Smooth muscle cell (in vitro differentiated cells): ENCODE measurements around the gene CYFIP2. TPM values are rescaled to one million over a fixed set of nuclear protein-coding genes. Genes with fewer than 3 reads are reported as not detected.

Experiments used
- DNase-seq: peaks from one replicate; lab custom pipeline; 2025; ENCODE audit not compliant: unreplicated experiment; lab: John Stamatoyannopoulos, UW
- H2AFZ ChIP-seq: fragments of 200-600 bp; sonication (generic); 2 replicates; pipeline ENCODE4 v1.6.0; 2016; ENCODE audit warnings: antibody characterized with exemption, low read depth, mild to moderate bottlenecking
- H3F3A ChIP-seq: fragments of 200-600 bp; sonication (generic); 2 replicates; pipeline ENCODE4 v1.6.0; 2017; ENCODE audit warnings: antibody characterized with exemption, low read depth
- H3K27ac ChIP-seq: fragments of 200-600 bp; sonication (generic); 2 replicates; pipeline ENCODE4 v1.5.1; 2016; ENCODE audit warnings: low read depth, mild to moderate bottlenecking
- H3K27me3 ChIP-seq: fragments of 200-600 bp; sonication (generic); 2 replicates; pipeline ENCODE4 v1.6.1; 2016; ENCODE audit warnings: low read depth, mild to moderate bottlenecking
- H3K36me3 ChIP-seq: fragments of 200-600 bp; sonication (generic); 2 replicates; pipeline ENCODE4 v1.5.1; 2016; ENCODE audit warnings: low read depth
- H3K4me1 ChIP-seq: fragments of 200-600 bp; sonication (generic); 2 replicates; pipeline ENCODE4 v1.5.1; 2016; ENCODE audit warnings: low read depth
- H3K4me2 ChIP-seq: fragments of 200-600 bp; sonication (generic); 2 replicates; pipeline ENCODE4 v1.6.0; 2016; ENCODE audit warnings: mild to moderate bottlenecking
- H3K4me3 ChIP-seq: fragments of 200-600 bp; sonication (generic); 2 replicates; pipeline ENCODE4 v1.5.1; 2016; ENCODE audit warnings: mild to moderate bottlenecking
- H3K79me2 ChIP-seq: fragments of 200-600 bp; sonication (generic); 2 replicates; pipeline ENCODE4 v1.6.0; 2016; ENCODE audit warnings: low read depth, mild to moderate bottlenecking
- H3K9ac ChIP-seq: fragments of 200-600 bp; sonication (generic); 2 replicates; pipeline ENCODE4 v1.6.0; 2016; ENCODE audit warnings: low read depth
- H3K9me3 ChIP-seq: fragments of 200-600 bp; sonication (generic); replicated peaks from 2 replicates; pipeline ENCODE4 v1.5.1; 2016; ENCODE audit warnings: low read depth
- H4K20me1 ChIP-seq: fragments of 200-600 bp; sonication (generic); 2 replicates; pipeline ENCODE4 v1.6.0; 2016; ENCODE audit warnings: low read depth
- CTCF ChIP-seq: fragments of 200-600 bp; sonication (generic); IDR thresholded peaks from 2 replicates; pipeline ENCODE4 v1.5.1; 2017; ENCODE audit warnings: borderline replicate concordance, mild to moderate bottlenecking, antibody characterized with exemption; ENCODE audit not compliant: insufficient read depth, poor library complexity, severe bottlenecking
- WGBS: methylation state at CpG from one replicate; pipeline ENCODE4 v1.1.7; 2016; ENCODE audit warnings: low lambda C conversion rate; 5-methylcytosine and 5-hydroxymethylcytosine counted together
- polyA plus RNA-seq: library from polyadenylated mRNA; unstranded; fragments of >200 nt; fragmentation: Nextera tagmentation; extraction: Ambion mirVana; gene quantifications from 2 replicates; pipeline ENCODE4 v1.2.1, GENCODE V29; 2016
- total RNA-seq: library from RNA; depleted of rRNA; stranded (reverse); fragments of >200 nt; gene quantifications from 2 replicates; pipeline ENCODE4 v1.2.3, GENCODE V29; 2014

The CYFIP2 gene
- total and polyA plus RNA-seq, 2 experiments from 2014 or later, result 11.4 to 17.8 TPM

GRCh38 chr5:157370967-157371366 is 105.0 kb downstream of the CYFIP2 start:
- peak overlapping the region; percentile 90 for H3K27ac ChIP-seq
- DNase-seq, result no peak
- H3K9ac ChIP-seq, result peak overlapping the region; percentile 24

GRCh38 chr5:157371655-157372471 is 105.9 kb downstream of the CYFIP2 start:
- no peaks in the 10 kb centered on the region for H3K79me2 ChIP-seq
- H3F3A ChIP-seq, result peaks cover 22% of the 10 kb centered on the region
- H4K20me1 ChIP-seq, result no peaks in the 10 kb centered on the region
- WGBS, result 42% methylated on average over 5 of the region's 5 CpGs
- H2AFZ ChIP-seq, result no peak overlapping the region
- no peaks in the 10 kb centered on the region for H3K9me3 ChIP-seq
- H3K4me2 ChIP-seq, result peak overlapping the region; percentile 78
- peaks cover 24% of the 10 kb centered on the region for H3K4me1 ChIP-seq
- no peak for TF ChIP-seq CTCF
- no peak for DNase-seq
- H3K27ac ChIP-seq, result peak overlapping the region; percentile 90
- no peak overlapping the region for H3K4me3 ChIP-seq
- no peaks in the 10 kb centered on the region for H3K27me3 ChIP-seq
- no peaks in the 10 kb centered on the region for H3K36me3 ChIP-seq
- peak overlapping the region; percentile 42 for H3K9ac ChIP-seq

More at GRCh38 chr5:157370967-157371366, 105.0 kb downstream of the CYFIP2 start:
- Histone ChIP-seq H4K20me1 (no peaks in the 10 kb centered on the region), H3K36me3 (no peaks in the 10 kb centered on the region), H3K79me2 (no peaks in the 10 kb centered on the region), H3F3A (peaks cover 26% of the 10 kb centered on the region), H3K4me1 (peaks cover 24% of the 10 kb centered on the region), H3K9me3 (no peaks in the 10 kb centered on the region), H2AFZ (no peak overlapping the region), H3K4me2 (peak overlapping the region; percentile 78), H3K4me3 (no peak overlapping the region), H3K27me3 (no peaks in the 10 kb centered on the region)
- TF ChIP-seq CTCF, result no peak
- 3% methylated on average over 6 of the region's 6 CpGs for WGBS

GRCh38 chr5:157372472-157372822 is 106.5 kb downstream of the CYFIP2 start:
- WGBS, result 13% methylated on average over 4 of the region's 4 CpGs
- Histone ChIP-seq H3K4me1 (peaks cover 24% of the 10 kb centered on the region), H4K20me1 (no peaks in the 10 kb centered on the region), H3K9ac (peak overlapping the region; percentile 42), H3K27ac (peak overlapping the region; percentile 90), H3K4me2 (peak overlapping the region; percentile 78), H2AFZ (peak overlapping the region; percentile 67), H3K9me3 (no peaks in the 10 kb centered on the region), H3K4me3 (no peak overlapping the region), H3K27me3 (no peaks in the 10 kb centered on the region), H3K79me2 (no peaks in the 10 kb centered on the region), H3K36me3 (no peaks in the 10 kb centered on the region), H3F3A (peaks cover 18% of the 10 kb centered on the region)
- DNase-seq, result no peak
- TF ChIP-seq CTCF, result no peak

- 75% methylated on average over 6 of the region's 6 CpGs for WGBS
Observed at GRCh38 chr5:157378509-157378908, 112.6 kb downstream of the CYFIP2 start.

More at GRCh38 chr5:157378509-157378908, 112.6 kb downstream of the CYFIP2 start:
- H3F3A ChIP-seq, result peaks cover 5% of the 10 kb centered on the region
- H3K4me1 ChIP-seq, result peaks cover 4% of the 10 kb centered on the region
- no peaks in the 10 kb centered on the region for H3K27me3 ChIP-seq
- no peaks in the 10 kb centered on the region for H4K20me1 ChIP-seq
- H2AFZ ChIP-seq, result no peak overlapping the region
- no peak for DNase-seq
- no peaks in the 10 kb centered on the region for H3K36me3 ChIP-seq
- no peak overlapping the region for H3K4me3 ChIP-seq
- no peak for TF ChIP-seq CTCF
- no peak overlapping the region for H3K27ac ChIP-seq
- H3K9ac ChIP-seq, result no peak overlapping the region
- no peak overlapping the region for H3K4me2 ChIP-seq
- no peaks in the 10 kb centered on the region for H3K9me3 ChIP-seq
- no peaks in the 10 kb centered on the region for H3K79me2 ChIP-seq
